ENCODE results near the gene KREMEN1. TPM values are rescaled to one million over a fixed set of nuclear protein-coding genes. Genes with fewer than 3 reads are reported as not detected.

The KREMEN1 gene
- total RNA-seq, 1 experiment from 2014 or later: 31.9 TPM

DNA sequence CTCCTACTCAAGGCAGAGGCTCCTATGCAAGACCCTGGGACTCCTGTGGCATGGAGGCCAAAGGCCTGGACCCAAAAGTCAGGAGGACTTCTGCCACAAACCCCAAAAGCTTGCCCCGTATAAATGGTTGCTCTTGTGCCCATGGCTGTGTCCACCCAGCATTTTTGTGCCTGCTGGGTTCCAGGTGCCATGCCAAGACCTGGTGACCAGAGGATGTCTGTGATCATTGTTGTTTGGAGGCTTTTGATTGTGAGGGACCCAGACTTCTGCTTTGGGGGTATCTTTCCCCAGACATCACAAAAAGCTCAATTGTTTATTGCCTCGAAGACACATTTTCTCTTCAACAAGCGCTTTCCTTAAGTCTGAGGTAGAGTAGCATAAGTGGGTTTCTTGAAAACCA, 46.3 kb upstream of the KREMEN1 start:
- Histone ChIP-seq H2AFZ (ENCODE audit: low read depth, low read length, poor library complexity, severe bottlenecking) (no peak overlapping the region), H3K4me1 (ENCODE audit: control insufficient read depth in 1 of 2, insufficient read depth in 2 of 2, low read length in 2 of 2) (peaks cover 37 to 55% of the 10 kb centered on the region in 2 experiments), H3K4me3 (replicated peaks in 1 of 2; ENCODE audit: low read depth in 1 of 2, low read length in 2 of 2) (no peak overlapping the region), H3K27me3 (ENCODE audit: insufficient read depth, low read length) (no peaks in the 10 kb centered on the region), H3K4me2 (ENCODE audit: low read length) (no peak overlapping the region), H3K9me2 (ENCODE audit: insufficient read depth) (no peaks in the 10 kb centered on the region), H3K36me3 (ENCODE audit: control insufficient read depth in 1 of 2, insufficient read depth in 2 of 2, low read length in 2 of 2) (no peaks in the 10 kb centered on the region), H4K20me1 (ENCODE audit: insufficient read depth) (no peaks in the 10 kb centered on the region), H3K27ac (ENCODE audit: low read depth, low read length) (no peak overlapping the region), H3K9ac (ENCODE audit: low read length) (no peak overlapping the region), H3K79me2 (ENCODE audit: insufficient read depth, low read length) (no peaks in the 10 kb centered on the region), H3K9me3 (ENCODE audit: control insufficient read depth in 1 of 2, insufficient read depth in 1 of 2, low read depth in 1 of 2, low read length in 2 of 2) (no peaks in the 10 kb centered on the region)
- ChIA-PET POLR2A (interaction anchor here (0.6 kb wide), 1 partner anchor 150 kb away, joined by 4 read pairs; no protein-coding TSS in a partner anchor), CTCF (no interaction called here), RAD21 (ENCODE audit: low non-redundant PET in 1 of 2, low total read pairs in 2 of 2, uncharacterized antibody in 2 of 2, unreplicated experiment in 2 of 2) (no interaction called here)
- no TSS peak for BruUV-seq (replicated peaks)
- DNase-seq (ENCODE audit: low read depth, low spot score) (no peak), ATAC-seq (no peak)
- intact Hi-C loops (cut with micrococcal nuclease): no loop called here
- TF ChIP-seq ZNF274 (IDR thresholded peaks at IDR 0.05; ENCODE audit: low read depth, low read length) (no peak), CBX3 (IDR thresholded peaks at IDR 0.05; ENCODE audit: low read depth) (no peak), POLR2AphosphoS5 (IDR thresholded peaks at IDR 0.05; ENCODE audit: low read depth, low read length) (no peak), TCF7L2 (IDR thresholded peaks at IDR 0.05; ENCODE audit: borderline replicate concordance, extremely low read depth, insufficient read depth, insufficient read length) (no peak), YY1 (IDR thresholded peaks at IDR 0.05; ENCODE audit: extremely low read depth, insufficient replicate concordance, low read depth, low read length) (no peak), SIN3A (IDR thresholded peaks at IDR 0.05; ENCODE audit: low read depth) (no peak), JUND (IDR thresholded peaks at IDR 0.05) (no peak), POLR2A (IDR thresholded peaks at IDR 0.05; ENCODE audit: borderline replicate concordance, extremely low read depth, insufficient read depth, insufficient read length) (no peak), EZH2phosphoT487 (IDR thresholded peaks at IDR 0.05; ENCODE audit: borderline replicate concordance) (no peak), FOSL1 (IDR thresholded peaks at IDR 0.05; ENCODE audit: low read depth) (no peak), ZFX (IDR thresholded peaks at IDR 0.05) (no peak), CEBPB (IDR thresholded peaks at IDR 0.05; ENCODE audit: low read depth) (no peak), EZH2 (IDR thresholded peaks at IDR 0.05) (no peak)
- TF ChIP-seq, protein P1, sequence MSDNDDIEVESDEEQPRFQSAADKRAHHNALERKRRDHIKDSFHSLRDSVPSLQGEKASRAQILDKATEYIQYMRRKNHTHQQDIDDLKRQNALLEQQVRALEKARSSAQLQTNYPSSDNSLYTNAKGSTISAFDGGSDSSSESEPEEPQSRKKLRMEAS (IDR thresholded peaks at IDR 0.05): no peak
- TF ChIP-seq, protein P2, sequence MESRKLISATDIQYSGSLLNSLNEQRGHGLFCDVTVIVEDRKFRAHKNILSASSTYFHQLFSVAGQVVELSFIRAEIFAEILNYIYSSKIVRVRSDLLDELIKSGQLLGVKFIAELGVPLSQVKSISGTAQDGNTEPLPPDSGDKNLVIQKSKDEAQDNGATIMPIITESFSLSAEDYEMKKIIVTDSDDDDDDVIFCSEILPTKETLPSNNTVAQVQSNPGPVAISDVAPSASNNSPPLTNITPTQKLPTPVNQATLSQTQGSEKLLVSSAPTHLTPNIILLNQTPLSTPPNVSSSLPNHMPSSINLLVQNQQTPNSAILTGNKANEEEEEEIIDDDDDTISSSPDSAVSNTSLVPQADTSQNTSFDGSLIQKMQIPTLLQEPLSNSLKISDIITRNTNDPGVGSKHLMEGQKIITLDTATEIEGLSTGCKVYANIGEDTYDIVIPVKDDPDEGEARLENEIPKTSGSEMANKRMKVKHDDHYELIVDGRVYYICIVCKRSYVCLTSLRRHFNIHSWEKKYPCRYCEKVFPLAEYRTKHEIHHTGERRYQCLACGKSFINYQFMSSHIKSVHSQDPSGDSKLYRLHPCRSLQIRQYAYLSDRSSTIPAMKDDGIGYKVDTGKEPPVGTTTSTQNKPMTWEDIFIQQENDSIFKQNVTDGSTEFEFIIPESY (IDR thresholded peaks at IDR 0.05; ENCODE audit: extremely low read depth, insufficient replicate concordance, low read length): no peak
- TF ChIP-seq, protein P3, sequence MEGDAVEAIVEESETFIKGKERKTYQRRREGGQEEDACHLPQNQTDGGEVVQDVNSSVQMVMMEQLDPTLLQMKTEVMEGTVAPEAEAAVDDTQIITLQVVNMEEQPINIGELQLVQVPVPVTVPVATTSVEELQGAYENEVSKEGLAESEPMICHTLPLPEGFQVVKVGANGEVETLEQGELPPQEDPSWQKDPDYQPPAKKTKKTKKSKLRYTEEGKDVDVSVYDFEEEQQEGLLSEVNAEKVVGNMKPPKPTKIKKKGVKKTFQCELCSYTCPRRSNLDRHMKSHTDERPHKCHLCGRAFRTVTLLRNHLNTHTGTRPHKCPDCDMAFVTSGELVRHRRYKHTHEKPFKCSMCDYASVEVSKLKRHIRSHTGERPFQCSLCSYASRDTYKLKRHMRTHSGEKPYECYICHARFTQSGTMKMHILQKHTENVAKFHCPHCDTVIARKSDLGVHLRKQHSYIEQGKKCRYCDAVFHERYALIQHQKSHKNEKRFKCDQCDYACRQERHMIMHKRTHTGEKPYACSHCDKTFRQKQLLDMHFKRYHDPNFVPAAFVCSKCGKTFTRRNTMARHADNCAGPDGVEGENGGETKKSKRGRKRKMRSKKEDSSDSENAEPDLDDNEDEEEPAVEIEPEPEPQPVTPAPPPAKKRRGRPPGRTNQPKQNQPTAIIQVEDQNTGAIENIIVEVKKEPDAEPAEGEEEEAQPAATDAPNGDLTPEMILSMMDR (IDR thresholded peaks at IDR 0.05 in 2 of 3, conservative IDR thresholded peaks at IDR 0.05 in 1 of 3; ENCODE audit: borderline replicate concordance in 1 of 3, insufficient read depth in 1 of 3, low read depth in 2 of 3, low read length in 2 of 3): no peak
- TF ChIP-seq, protein P4, sequence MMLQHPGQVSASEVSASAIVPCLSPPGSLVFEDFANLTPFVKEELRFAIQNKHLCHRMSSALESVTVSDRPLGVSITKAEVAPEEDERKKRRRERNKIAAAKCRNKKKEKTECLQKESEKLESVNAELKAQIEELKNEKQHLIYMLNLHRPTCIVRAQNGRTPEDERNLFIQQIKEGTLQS (IDR thresholded peaks at IDR 0.05): no peak
